H1 (cell line): Measurements from ENCODE around the gene DHRS12. TPM values are rescaled to one million over a fixed set of nuclear protein-coding genes. Genes with fewer than 3 reads are reported as not detected.
A peak's percentile ranks its signal among the peaks of the same experiment; 100 is the strongest.

ENCODE experiments used
- CHD7 ChIP-seq: fragments of 300-600 bp; sonication (generic); IDR thresholded peaks from 2 replicates; pipeline ENCODE4 v1.7.1; 2012; ENCODE audit warnings: low read length, moderate library complexity, mild to moderate bottlenecking, inconsistent platforms; ENCODE audit not compliant: insufficient replicate concordance
- FOSL1 ChIP-seq: IDR thresholded peaks from 2 replicates; pipeline ENCODE4 v1.6.1; 2011; ENCODE audit warnings: mild to moderate bottlenecking, low read depth, low read length, moderate library complexity; ENCODE audit not compliant: insufficient read depth
- GABPA ChIP-seq: IDR thresholded peaks from 2 replicates; pipeline ENCODE4 v1.6.1; 2011; ENCODE audit warnings: mild to moderate bottlenecking, low read length, moderate library complexity, borderline replicate concordance; ENCODE audit not compliant: insufficient read depth
- MAFK ChIP-seq: IDR thresholded peaks from 2 replicates; pipeline ENCODE4 v1.6.1; 2012; ENCODE audit warnings: low read depth, mild to moderate bottlenecking, improper control_type of control experiment, low read length
- NRF1 ChIP-seq: IDR thresholded peaks from 2 replicates; pipeline ENCODE4 v1.6.1; 2011; ENCODE audit warnings: mild to moderate bottlenecking, low read depth, low read length, improper control_type of control experiment
- SIN3A ChIP-seq, 2 experiments: IDR thresholded peaks in 1 of 2; conservative IDR thresholded peaks in 1 of 2; 2 replicates each; pipeline ENCODE4 v1.6.1; 2011 to 2012; ENCODE audit warnings: low read length in 2 of 2, improper control_type of control experiment in 1 of 2, low read depth in 1 of 2, mild to moderate bottlenecking in 1 of 2
- SP1 ChIP-seq: IDR thresholded peaks from 2 replicates; pipeline ENCODE4 v1.6.1; 2011; ENCODE audit warnings: low read depth, low read length
- SP4 ChIP-seq: IDR thresholded peaks from 2 replicates; pipeline ENCODE4 v1.6.1; 2012; ENCODE audit warnings: low read length, inconsistent platforms
- TEAD4 ChIP-seq: IDR thresholded peaks from 2 replicates; pipeline ENCODE4 v1.6.1; 2012; ENCODE audit warnings: low read depth, low read length, inconsistent platforms, mixed read lengths
- polyA plus RNA-seq, 7 experiments: library from polyadenylated mRNA; depleted of rRNA in 3 of 7; stranded (reverse) in 5 of 7; unstranded in 2 of 7; fragments of >200 nt in 5 of 7; fragments of 200-250 nt in 2 of 7; gene quantifications; 1 replicate in 5 of 7; 2 replicates in 1 of 7; 4 replicates in 1 of 7; pipeline versions ENCODE4 v1.2.1 to v1.2.3, GENCODE V29; 2011 to 2013; ENCODE audit warnings: missing spikeins in 2 of 7, mixed read lengths in 2 of 7
- total RNA-seq: library from RNA; stranded (reverse); fragmentation: NEBNext Ultra II Directional; extraction: Animal tissue kit (Norgen Biotek cat#: 25700); gene quantifications from 2 replicates; pipeline ENCODE4 v1.2.1, GENCODE V29; 2021

The DHRS12 gene
- total and polyA plus RNA-seq, 2 of the 8 experiments (the other 6 are each of a cell fraction or from before 2014, with no cell fraction given) = 8.7 TPM

GRCh38 chr13:51849145-51850101, 45.5 kb upstream of the DHRS12 start (continued):
- no peak for TF ChIP-seq CHD7
- no peak for TF ChIP-seq SP1
- no peak for TF ChIP-seq SIN3A (conservative IDR thresholded peaks at IDR 0.05 in 1 of 2, IDR thresholded peaks at IDR 0.05 in 1 of 2; ENCODE audit: low read depth in 1 of 2, low read length in 2 of 2)
- no peak for TF ChIP-seq SP4
- no peak for TF ChIP-seq NRF1
- no peak for TF ChIP-seq FOSL1
- TF ChIP-seq TEAD4 = 0 out of 2 replicates have a peak, but pooled peaks have one; percentile 19
- TF ChIP-seq GABPA = no peak
- TF ChIP-seq MAFK = no peak
